Mesendoderm (in vitro differentiated cells): ENCODE measurements around the gene DCUN1D3.
A peak's percentile ranks its signal among the peaks of the same experiment; 100 is the strongest.

Experiments
- DNase-seq: peaks from one replicate; pipeline ENCODE4 v3.0.0; 2013
- H2AK5ac ChIP-seq: 2 replicates; pipeline ENCODE4 v1.6.1; 2013; ENCODE audit warnings: low read length, inconsistent platforms
- H2BK120ac ChIP-seq: 2 replicates; pipeline ENCODE4 v1.6.1; 2013; ENCODE audit warnings: low read depth, mild to moderate bottlenecking, low read length, moderate library complexity, mixed read lengths
- H2BK15ac ChIP-seq: replicated peaks from 2 replicates; pipeline ENCODE4 v1.6.1; 2013; ENCODE audit warnings: low read depth, mild to moderate bottlenecking, moderate library complexity
- H2BK5ac ChIP-seq: 2 replicates; pipeline ENCODE4 v1.6.1; 2013; ENCODE audit warnings: low read length, inconsistent platforms
- H3K18ac ChIP-seq: 2 replicates; pipeline ENCODE4 v1.6.1; 2013; ENCODE audit warnings: mild to moderate bottlenecking, low read length, mixed read lengths
- H3K23ac ChIP-seq: one replicate; pipeline ENCODE4 v1.6.1; 2013; ENCODE audit warnings: low read length
- H3K27ac ChIP-seq: 2 replicates; pipeline ENCODE4 v1.5.1; 2013; ENCODE audit warnings: low read depth, mild to moderate bottlenecking, inconsistent platforms, low read length, moderate library complexity
- H3K27me3 ChIP-seq: 2 replicates; pipeline ENCODE4 v1.6.1; 2013; ENCODE audit warnings: low read length, control low read depth, mild to moderate bottlenecking, inconsistent platforms; ENCODE audit not compliant: insufficient read depth, poor library complexity
- H3K36me3 ChIP-seq: 2 replicates; pipeline ENCODE4 v1.6.1; 2013; ENCODE audit warnings: low read length, inconsistent platforms; ENCODE audit not compliant: control insufficient read depth, insufficient read depth
- H3K4ac ChIP-seq: one replicate; pipeline ENCODE4 v1.6.1; 2013; ENCODE audit warnings: low read depth, mild to moderate bottlenecking, low read length, moderate library complexity
- H3K4me1 ChIP-seq: 2 replicates; pipeline ENCODE4 v1.6.1; 2013; ENCODE audit warnings: low read depth, low read length, inconsistent platforms; ENCODE audit not compliant: control insufficient read depth
- H3K4me2 ChIP-seq: 2 replicates; pipeline ENCODE4 v1.6.1; 2013; ENCODE audit warnings: low read length
- H3K4me3 ChIP-seq: 2 replicates; pipeline ENCODE4 v1.5.1; 2013; ENCODE audit warnings: mild to moderate bottlenecking, low read length
- H3K56ac ChIP-seq: one replicate; pipeline ENCODE4 v1.6.1; 2013; ENCODE audit warnings: low read length
- H3K79me1 ChIP-seq: 2 replicates; pipeline ENCODE4 v1.6.1; 2013; ENCODE audit warnings: low read length, inconsistent platforms
- H3K79me2 ChIP-seq: 2 replicates; pipeline ENCODE4 v1.6.1; 2013; ENCODE audit warnings: mild to moderate bottlenecking, low read length; ENCODE audit not compliant: control insufficient read depth, insufficient read depth
- H3K9ac ChIP-seq: 2 replicates; pipeline ENCODE4 v1.6.1; 2013; ENCODE audit warnings: low read length, inconsistent platforms
- H4K5ac ChIP-seq: one replicate; pipeline ENCODE4 v1.6.1; 2013; ENCODE audit warnings: low read length
- H4K8ac ChIP-seq: one replicate; pipeline ENCODE4 v1.6.1; 2013; ENCODE audit warnings: low read depth, mild to moderate bottlenecking, control low read depth, low read length, moderate library complexity
- WGBS: extraction: QIAGEN DNeasy Blood & Tissue Kit; methylation state at CpG from one replicate; pipeline ENCODE4 v1.1.7; 2013; ENCODE audit warnings: low lambda C conversion rate, missing lambda C conversion rate; ENCODE audit not compliant: insufficient coverage; ENCODE audit errors: extremely low coverage; 5-methylcytosine and 5-hydroxymethylcytosine counted together

DCUN1D3 gene

GRCh38 chr16:20916289-20916688, 16.1 kb upstream of the DCUN1D3 start:
- no peak for DNase-seq
- Histone ChIP-seq H3K4me2 (no peak overlapping the region), H3K56ac (peak overlapping the region; percentile 25), H3K18ac (no peak overlapping the region), H2AK5ac (no peak overlapping the region), H3K27me3 (no peaks in the 10 kb centered on the region), H3K23ac (no peak overlapping the region), H2BK5ac (no peak overlapping the region), H3K9ac (no peak overlapping the region), H4K8ac (no peak overlapping the region), H2BK120ac (no peak overlapping the region), H3K79me1 (no peaks in the 10 kb centered on the region), H4K5ac (no peak overlapping the region), H3K4me3 (no peak overlapping the region), H3K79me2 (no peaks in the 10 kb centered on the region), H3K4me1 (no peaks in the 10 kb centered on the region), H2BK15ac (no peak overlapping the region), H3K4ac (no peak overlapping the region), H3K36me3 (no peaks in the 10 kb centered on the region), H3K27ac (no peak overlapping the region)
- no CpG with 5 or more reads among the region's 10 CpGs for WGBS

- H3K4me2 ChIP-seq = no peak overlapping the region
- H2BK120ac ChIP-seq = no peak overlapping the region
- H3K4ac ChIP-seq = no peak overlapping the region
- H3K4me3 ChIP-seq = no peak overlapping the region
- H3K27me3 ChIP-seq = no peaks in the 10 kb centered on the region
- no peak overlapping the region for H3K56ac ChIP-seq
- no peak overlapping the region for H3K18ac ChIP-seq
- H3K27ac ChIP-seq = no peak overlapping the region
- H2BK5ac ChIP-seq = no peak overlapping the region
- H3K23ac ChIP-seq = no peak overlapping the region
- no peak overlapping the region for H2BK15ac ChIP-seq
- no peak overlapping the region for H3K9ac ChIP-seq
- no peaks in the 10 kb centered on the region for H3K79me1 ChIP-seq
- H3K36me3 ChIP-seq = no peaks in the 10 kb centered on the region
- WGBS = no CpG with 5 or more reads among the region's 1 CpG
- H2AK5ac ChIP-seq = no peak overlapping the region
- no peaks in the 10 kb centered on the region for H3K79me2 ChIP-seq
- H4K8ac ChIP-seq = no peak overlapping the region
- DNase-seq = no peak
- H3K4me1 ChIP-seq = no peaks in the 10 kb centered on the region
- H4K5ac ChIP-seq = no peak overlapping the region
Measured at GRCh38 chr16:20911361-20911760, 11.2 kb upstream of the DCUN1D3 start.

DNA sequence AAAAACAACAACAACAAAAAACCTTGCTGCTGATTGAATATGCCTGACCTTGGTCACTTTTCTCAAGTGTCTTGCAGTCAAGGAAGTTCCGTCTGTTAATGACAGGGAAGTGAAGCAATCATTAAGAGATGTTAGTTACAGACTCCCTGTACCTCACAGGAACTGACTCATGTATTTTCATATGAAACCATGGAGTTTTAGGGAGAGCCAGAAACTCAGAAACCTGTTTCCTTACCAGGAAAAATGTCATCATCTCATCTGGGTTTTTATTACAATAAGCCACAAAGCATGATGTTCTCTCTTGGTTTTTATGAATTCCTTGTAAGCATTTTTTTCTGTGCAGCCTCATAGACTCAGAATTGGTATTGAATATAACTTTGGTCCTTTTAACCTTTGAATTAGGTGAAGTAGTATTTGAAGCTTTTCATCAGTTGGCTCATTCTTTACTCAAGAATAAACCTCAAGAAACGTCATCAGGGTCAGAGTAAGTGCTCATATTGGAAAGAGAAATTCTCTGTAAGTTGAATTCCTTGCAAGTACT, 10.7 kb upstream of the DCUN1D3 start:
- DNase-seq = no peak

DNA sequence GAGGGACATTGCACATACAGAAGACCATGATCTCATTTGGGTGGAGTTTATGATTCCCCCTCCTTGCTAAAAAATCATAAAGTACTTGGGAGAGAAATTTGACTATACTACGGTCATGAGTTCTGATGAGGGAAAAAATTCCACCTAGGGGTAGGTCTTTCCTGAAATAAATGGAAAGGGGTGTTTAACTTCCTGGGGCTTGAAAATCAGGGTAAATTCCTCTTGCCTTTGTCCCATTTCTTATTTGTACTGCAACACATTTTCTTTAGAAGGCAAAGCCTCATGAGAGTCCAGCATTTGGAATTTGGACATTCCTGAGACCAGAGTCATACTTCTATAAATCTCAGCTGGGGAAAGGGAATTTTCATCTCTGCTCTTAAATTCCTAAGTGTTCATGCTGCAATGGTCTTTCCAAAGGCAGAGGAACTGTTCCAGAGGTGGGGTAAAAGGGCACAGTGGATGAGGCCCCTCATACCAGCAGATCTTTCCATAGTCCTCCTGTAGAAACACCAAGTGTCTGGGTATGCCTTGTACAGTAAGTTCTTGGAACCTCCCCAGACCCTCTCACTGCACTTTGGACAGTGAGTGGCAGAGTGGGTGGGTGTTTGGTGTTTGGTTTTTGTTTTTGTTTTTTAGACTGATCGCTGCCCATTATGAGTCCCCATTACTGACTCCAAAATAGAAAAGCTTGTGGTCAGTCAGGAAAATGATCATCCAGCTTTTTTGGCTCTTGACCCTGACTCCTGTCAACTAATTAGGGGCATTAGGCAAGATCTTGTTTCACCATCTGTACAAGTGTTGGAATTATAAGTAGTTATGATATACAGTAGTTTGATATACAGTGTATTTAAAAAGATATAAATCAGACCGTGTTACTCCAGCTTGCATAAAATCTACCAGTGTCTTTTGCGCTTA, 6.4 kb upstream of the DCUN1D3 start:
- H3K18ac ChIP-seq = no peak overlapping the region

More for the DNA sequence above, 10.7 kb upstream of the DCUN1D3 start:
- Histone ChIP-seq H3K4ac (no peak overlapping the region), H3K36me3 (no peaks in the 10 kb centered on the region), H4K5ac (no peak overlapping the region), H3K79me1 (no peaks in the 10 kb centered on the region), H2BK5ac (no peak overlapping the region), H3K4me2 (no peak overlapping the region), H3K56ac (no peak overlapping the region), H3K27ac (no peak overlapping the region), H3K4me1 (no peaks in the 10 kb centered on the region), H3K79me2 (no peaks in the 10 kb centered on the region), H4K8ac (no peak overlapping the region), H2AK5ac (no peak overlapping the region), H3K9ac (no peak overlapping the region), H3K18ac (no peak overlapping the region), H2BK120ac (no peak overlapping the region), H3K27me3 (no peaks in the 10 kb centered on the region), H3K23ac (no peak overlapping the region), H3K4me3 (no peak overlapping the region), H2BK15ac (no peak overlapping the region)
- WGBS = no CpG with 5 or more reads among the region's 2 CpGs

DNA sequence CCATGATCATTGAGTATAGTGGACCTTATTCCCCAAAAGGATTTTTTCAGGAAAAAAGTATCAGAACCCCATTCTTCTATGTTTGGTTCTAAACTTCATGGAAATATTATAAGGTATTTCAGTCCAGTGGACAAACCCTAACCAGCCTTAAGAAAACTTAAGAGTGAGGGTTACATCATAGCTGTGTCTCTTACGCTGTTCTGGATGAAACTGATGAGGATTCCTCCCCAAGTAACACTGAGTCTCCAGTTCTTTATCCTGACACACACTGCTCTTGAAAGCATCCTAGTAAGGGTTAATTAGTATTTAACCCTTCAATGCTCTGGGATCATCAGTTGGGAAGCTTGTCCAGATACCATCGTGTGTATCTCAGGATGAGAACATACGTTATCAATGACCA, 5.4 kb upstream of the DCUN1D3 start:
- no peak overlapping the region for H3K27ac ChIP-seq
- no CpG with 5 or more reads among the region's 3 CpGs for WGBS
- H3K56ac ChIP-seq = no peak overlapping the region
- no peak overlapping the region for H3K4me2 ChIP-seq
- no peak for DNase-seq
- no peak overlapping the region for H3K23ac ChIP-seq
- no peak overlapping the region for H2BK15ac ChIP-seq
- peaks cover 2% of the 10 kb centered on the region for H3K79me2 ChIP-seq
- no peaks in the 10 kb centered on the region for H3K27me3 ChIP-seq
- no peak overlapping the region for H2AK5ac ChIP-seq
- H3K79me1 ChIP-seq = peaks cover 10% of the 10 kb centered on the region
- no peak overlapping the region for H4K8ac ChIP-seq
- H3K4ac ChIP-seq = no peak overlapping the region
- no peak overlapping the region for H2BK5ac ChIP-seq
- no peaks in the 10 kb centered on the region for H3K36me3 ChIP-seq
- H3K4me3 ChIP-seq = no peak overlapping the region
- H2BK120ac ChIP-seq = no peak overlapping the region
- H3K18ac ChIP-seq = no peak overlapping the region
- H3K4me1 ChIP-seq = no peaks in the 10 kb centered on the region
- H4K5ac ChIP-seq = no peak overlapping the region
- H3K9ac ChIP-seq = no peak overlapping the region

More for the DNA sequence above, 6.4 kb upstream of the DCUN1D3 start:
- no peak overlapping the region for H2BK15ac ChIP-seq
- H3K4me2 ChIP-seq = no peak overlapping the region
- no CpG with 5 or more reads among the region's 4 CpGs for WGBS
- H3K79me2 ChIP-seq = peaks cover 2% of the 10 kb centered on the region
- no peak overlapping the region for H2BK5ac ChIP-seq
- no peak overlapping the region for H3K4me3 ChIP-seq
- no peak overlapping the region for H3K23ac ChIP-seq
- H4K5ac ChIP-seq = no peak overlapping the region
- peaks cover 10% of the 10 kb centered on the region for H3K79me1 ChIP-seq
- H3K36me3 ChIP-seq = no peaks in the 10 kb centered on the region
- H3K4ac ChIP-seq = no peak overlapping the region
- H3K56ac ChIP-seq = no peak overlapping the region
- no peak overlapping the region for H2AK5ac ChIP-seq
- no peak overlapping the region for H2BK120ac ChIP-seq
- no peaks in the 10 kb centered on the region for H3K4me1 ChIP-seq
- no peak for DNase-seq
- H3K27me3 ChIP-seq = no peaks in the 10 kb centered on the region
- H3K27ac ChIP-seq = no peak overlapping the region
- H3K9ac ChIP-seq = no peak overlapping the region
- H4K8ac ChIP-seq = no peak overlapping the region
